Measurements from ENCODE around the gene AK3. TPM values are rescaled to one million over a fixed set of nuclear protein-coding genes. Genes with fewer than 3 reads are reported as not detected.

AK3 gene
- total and polyA plus RNA-seq, 2 of the 8 experiments (the other 6 are each of a cell fraction or from before 2014, with no cell fraction given), result 8.9 to 30.0 TPM

GRCh38 chr9:4691795-4692194, 49.2 kb downstream of the AK3 start:
- Histone ChIP-seq H3K79me1 (ENCODE audit: low read depth, low read length) (no peaks in the 10 kb centered on the region), H2BK12ac (ENCODE audit: low read depth, low read length) (no peak overlapping the region), H3K9me3 (ENCODE audit: insufficient read depth in 2 of 2, low read depth in 1 of 2, low read length in 1 of 2) (no peaks in the 10 kb centered on the region), H3K23me2 (ENCODE audit: low read depth, low read length) (no peaks in the 10 kb centered on the region), H3K4me3 (ENCODE audit: extremely low read depth in 1 of 4, insufficient read depth in 2 of 4, low read depth in 3 of 4, low read length in 4 of 4) (no peak overlapping the region), H4K5ac (ENCODE audit: insufficient read length, low read depth, low read length) (no peak overlapping the region), H2BK20ac (ENCODE audit: low read length) (no peak overlapping the region), H3K56ac (replicated peaks; ENCODE audit: insufficient read length, low read depth, low read length) (no peak overlapping the region), H3K27ac (ENCODE audit: low read depth, low read length) (no peak overlapping the region), H2BK120ac (replicated peaks; ENCODE audit: low read depth, low read length) (no peak overlapping the region), H2AK5ac (ENCODE audit: low read depth, low read length) (no peak overlapping the region), H3K4me2 (ENCODE audit: insufficient read depth in 1 of 2, low read depth in 2 of 2, low read length in 2 of 2) (no peak overlapping the region), H3K79me2 (ENCODE audit: control insufficient read depth in 1 of 2, insufficient read depth in 2 of 2, low read length in 2 of 2) (peaks cover 0 to 22% of the 10 kb centered on the region in 2 experiments; a peak in 2 of 4 replicates), H3K23ac (ENCODE audit: insufficient read length) (no peak overlapping the region), H3K4me1 (replicated peaks in 1 of 4; ENCODE audit: control insufficient read depth in 3 of 4, insufficient read depth in 4 of 4, low read length in 3 of 4) (no peaks in the 10 kb centered on the region), H3K36me3 (ENCODE audit: control insufficient read depth in 2 of 4, insufficient read depth in 4 of 4, low read length in 3 of 4) (peaks cover 0 to 31% (median 4%) of the 10 kb centered on the region in 4 experiments; a peak in 2 of 8 replicates), H3K4ac (replicated peaks; ENCODE audit: insufficient read length, low read depth, low read length) (no peak overlapping the region), H4K20me1 (replicated peaks in 1 of 2; ENCODE audit: control insufficient read depth in 1 of 2, insufficient read depth in 2 of 2, low read length in 2 of 2) (peaks cover 0 to 2% of the 10 kb centered on the region in 2 experiments), H2AFZ (ENCODE audit: low read length) (no peak overlapping the region), H3K9ac (replicated peaks in 1 of 4; ENCODE audit: extremely low read depth in 1 of 4, low read depth in 3 of 4, low read length in 3 of 4) (no peak overlapping the region), H2BK15ac (ENCODE audit: low read length) (no peak overlapping the region), H3K14ac (ENCODE audit: insufficient read length) (no peak overlapping the region), H4K8ac (ENCODE audit: extremely low read depth, insufficient read depth, low read length) (no peak overlapping the region), H3K27me3 (replicated peaks in 1 of 4; ENCODE audit: control insufficient read depth in 3 of 4, extremely low read depth in 1 of 4, insufficient read depth in 3 of 4, low read length in 3 of 4) (no peaks in the 10 kb centered on the region), H2BK5ac (ENCODE audit: low read depth, low read length) (no peak overlapping the region), H3K18ac (ENCODE audit: extremely low read depth, low read length) (no peak overlapping the region), H4K91ac (replicated peaks; ENCODE audit: insufficient read length, low read length) (no peak overlapping the region)
- 83% methylated on average over 3 of the region's 3 CpGs; no CpG with 5 or more reads in 1 of the 2 experiments for WGBS, 2 experiments (ENCODE audit: extremely low coverage in 1 of 2, insufficient coverage in 1 of 2, insufficient read length in 1 of 2, insufficient replicate concordance in 2 of 2, low coverage in 1 of 2, low lambda C conversion rate in 2 of 2, missing lambda C conversion rate in 1 of 2)
- DNase-seq (ENCODE audit: low read depth in 1 of 2, low spot score in 2 of 2) (no peak), FAIRE-seq (no peak)
- CTCF ChIA-PET (ENCODE audit: partially characterized antibody), result interaction anchor here (0.6 to 0.7 kb wide), 2 partner anchors 9 to 67 kb away, joined by 3 to 4 read pairs; no protein-coding TSS in a partner anchor
- POLR2A ChIA-PET (ENCODE audit: partially characterized antibody), result interaction anchor here (0.6 to 1.1 kb wide), 3 partner anchors 10 to 43 kb away, joined by 3 to 4 read pairs (median 3); no protein-coding TSS in a partner anchor
- no peak for TF ChIP-seq BACH1 (IDR thresholded peaks at IDR 0.05; ENCODE audit: low read length)
- TF ChIP-seq SIRT6 (IDR thresholded peaks at IDR 0.05; ENCODE audit: low read length), result no peak
- no peak for TF ChIP-seq PHF8 (conservative IDR thresholded peaks at IDR 0.05; ENCODE audit: low read depth, low read length)
- TF ChIP-seq FOSL1 (IDR thresholded peaks at IDR 0.05; ENCODE audit: insufficient read depth, low read depth, low read length), result no peak
- TF ChIP-seq SP1 (IDR thresholded peaks at IDR 0.05; ENCODE audit: low read depth, low read length), result no peak
- TF ChIP-seq CHD1 (IDR thresholded peaks at IDR 0.05; ENCODE audit: low read depth, low read length), result no peak

All from H1 (cell line).